ENCODE results near the gene HIGD1C. TPM values are rescaled to one million over a fixed set of nuclear protein-coding genes. Genes with fewer than 3 reads are reported as not detected.

The HIGD1C gene
- not detected in 2 replicates for total RNA-seq

GRCh38 chr12:50952510-50952909, at the start of gene HIGD1C:
HIGD1C (plus strand) TSS chr12:50952544; CDS start chr12:50953999, 1,455 bp downstream.

Other genes with a start within 250 kb of the HIGD1C start
- gene ATF1, start 188.4 kb upstream of the HIGD1C start, total RNA-seq, result 4.7 and 20.4 TPM in 2 replicates
- not detected in 2 replicates for gene TMPRSS12, start 109.6 kb upstream of the HIGD1C start, total RNA-seq
- gene SLC11A2, start 73.8 kb downstream of the HIGD1C start, total RNA-seq, result 33.2 and 44.7 TPM in 2 replicates
- gene LETMD1, start 95.8 kb downstream of the HIGD1C start, total RNA-seq, result 33.9 and 34.8 TPM in 2 replicates
- gene CSRNP2, start 131.1 kb downstream of the HIGD1C start, total RNA-seq, result 13.1 and 15.9 TPM in 2 replicates
- gene TFCP2, start 220.6 kb downstream of the HIGD1C start, total RNA-seq, result 7.9 and 8.6 TPM in 2 replicates

All from cardiac atrium fibroblast (primary cell).